ENCODE measurements around the gene HS6ST1. TPM values are rescaled to one million over a fixed set of nuclear protein-coding genes. Genes with fewer than 3 reads are reported as not detected.

The HS6ST1 gene
- total RNA-seq, 1 donor from 2014 or later = 23.3 TPM

- Mint-ChIP-seq H3K27me3 (ENCODE audit: unreplicated experiment) (peaks cover 4% of the 10 kb centered on the region), H3K9me3 (ENCODE audit: unreplicated experiment) (no peaks in the 10 kb centered on the region), H3K27ac (ENCODE audit: unreplicated experiment) (no peak overlapping the region), H3K4me3 (ENCODE audit: unreplicated experiment) (no peak overlapping the region), H3K36me3 (ENCODE audit: low read depth, unreplicated experiment) (no peaks in the 10 kb centered on the region), H3K4me1 (ENCODE audit: unreplicated experiment) (peaks cover 5% of the 10 kb centered on the region)
- no peak for DNase-seq (ENCODE audit: low spot score)
- TF ChIP-seq CTCF (IDR thresholded peaks at IDR 0.05; ENCODE audit: unreplicated experiment) = no peak
These were observed 30.0 kb upstream of the HS6ST1 start for GRCh38 chr2:128348701-128349100.

- no peak for TF ChIP-seq CTCF (IDR thresholded peaks at IDR 0.05; ENCODE audit: unreplicated experiment)
- DNase-seq (ENCODE audit: low spot score) = no peak
- no peak overlapping the region for H3K27ac Mint-ChIP-seq (ENCODE audit: unreplicated experiment)
- H3K4me3 Mint-ChIP-seq (ENCODE audit: unreplicated experiment) = no peak overlapping the region
- H3K36me3 Mint-ChIP-seq (ENCODE audit: low read depth, unreplicated experiment) = no peaks in the 10 kb centered on the region
- H3K9me3 Mint-ChIP-seq (ENCODE audit: unreplicated experiment) = no peaks in the 10 kb centered on the region
- H3K27me3 Mint-ChIP-seq (ENCODE audit: unreplicated experiment) = peaks cover 4% of the 10 kb centered on the region
- peaks cover 5% of the 10 kb centered on the region for H3K4me1 Mint-ChIP-seq (ENCODE audit: unreplicated experiment)
These were observed 29.3 kb upstream of the HS6ST1 start for GRCh38 chr2:128347701-128348539.

GRCh38 chr2:128347171-128347558 lies 28.5 kb upstream of the HS6ST1 start:
- no peaks in the 10 kb centered on the region for H3K9me3 Mint-ChIP-seq (ENCODE audit: unreplicated experiment)
- DNase-seq (ENCODE audit: low spot score) = no peak
- no peaks in the 10 kb centered on the region for H3K36me3 Mint-ChIP-seq (ENCODE audit: low read depth, unreplicated experiment)
- no peak for TF ChIP-seq CTCF (IDR thresholded peaks at IDR 0.05; ENCODE audit: unreplicated experiment)
- no peak overlapping the region for H3K27ac Mint-ChIP-seq (ENCODE audit: unreplicated experiment)
- peaks cover 4% of the 10 kb centered on the region for H3K27me3 Mint-ChIP-seq (ENCODE audit: unreplicated experiment)
- H3K4me3 Mint-ChIP-seq (ENCODE audit: unreplicated experiment) = no peak overlapping the region
- peaks cover 5% of the 10 kb centered on the region for H3K4me1 Mint-ChIP-seq (ENCODE audit: unreplicated experiment)

- H3K4me3 Mint-ChIP-seq (ENCODE audit: unreplicated experiment) = no peak overlapping the region
- no peak for DNase-seq (ENCODE audit: low spot score)
- H3K4me1 Mint-ChIP-seq (ENCODE audit: unreplicated experiment) = peaks cover 5% of the 10 kb centered on the region
- H3K27ac Mint-ChIP-seq (ENCODE audit: unreplicated experiment) = no peak overlapping the region
- H3K9me3 Mint-ChIP-seq (ENCODE audit: unreplicated experiment) = no peaks in the 10 kb centered on the region
- no peaks in the 10 kb centered on the region for H3K36me3 Mint-ChIP-seq (ENCODE audit: low read depth, unreplicated experiment)
- no peak for TF ChIP-seq CTCF (IDR thresholded peaks at IDR 0.05; ENCODE audit: unreplicated experiment)
- H3K27me3 Mint-ChIP-seq (ENCODE audit: unreplicated experiment) = peaks cover 4% of the 10 kb centered on the region
These were observed 27.9 kb upstream of the HS6ST1 start for GRCh38 chr2:128346291-128347170.
